C4-2B (cell line): Measurements from ENCODE around the gene ARHGAP22.

Experiments
- ZFX ChIP-seq: fragments of 450-650 bp; IDR thresholded peaks from 2 replicates; pipeline ENCODE4 v1.6.1; 2017
- TF ChIP-seq, protein P1 (sequence below): fragments of 450-650 bp; conservative IDR thresholded peaks from 2 replicates; pipeline ENCODE4 v1.5.1; 2017; ENCODE audit warnings: mild to moderate bottlenecking

- TF ChIP-seq, protein P1, sequence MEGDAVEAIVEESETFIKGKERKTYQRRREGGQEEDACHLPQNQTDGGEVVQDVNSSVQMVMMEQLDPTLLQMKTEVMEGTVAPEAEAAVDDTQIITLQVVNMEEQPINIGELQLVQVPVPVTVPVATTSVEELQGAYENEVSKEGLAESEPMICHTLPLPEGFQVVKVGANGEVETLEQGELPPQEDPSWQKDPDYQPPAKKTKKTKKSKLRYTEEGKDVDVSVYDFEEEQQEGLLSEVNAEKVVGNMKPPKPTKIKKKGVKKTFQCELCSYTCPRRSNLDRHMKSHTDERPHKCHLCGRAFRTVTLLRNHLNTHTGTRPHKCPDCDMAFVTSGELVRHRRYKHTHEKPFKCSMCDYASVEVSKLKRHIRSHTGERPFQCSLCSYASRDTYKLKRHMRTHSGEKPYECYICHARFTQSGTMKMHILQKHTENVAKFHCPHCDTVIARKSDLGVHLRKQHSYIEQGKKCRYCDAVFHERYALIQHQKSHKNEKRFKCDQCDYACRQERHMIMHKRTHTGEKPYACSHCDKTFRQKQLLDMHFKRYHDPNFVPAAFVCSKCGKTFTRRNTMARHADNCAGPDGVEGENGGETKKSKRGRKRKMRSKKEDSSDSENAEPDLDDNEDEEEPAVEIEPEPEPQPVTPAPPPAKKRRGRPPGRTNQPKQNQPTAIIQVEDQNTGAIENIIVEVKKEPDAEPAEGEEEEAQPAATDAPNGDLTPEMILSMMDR: no peak
- no peak for TF ChIP-seq ZFX
These were observed 30.0 kb downstream of the ARHGAP22 start for GRCh38 chr10:48574817-48575380.
